Spleen (tissue), 11 donors: ENCODE results near the gene ADRA2B. TPM values are rescaled to one million over a fixed set of nuclear protein-coding genes. Genes with fewer than 3 reads are reported as not detected.
A peak's percentile ranks its signal among the peaks of the same experiment; 100 is the strongest.

Source experiments
- DNase-seq: peaks from one replicate; pipeline ENCODE4 v3.0.0-alpha.2; 2020
- H3K27ac ChIP-seq, 8 donors: fragments of 200-600 bp; sonication (generic) in 7 of 8; 1 replicate in 4 of 8; 2 replicates in 4 of 8; pipeline versions ENCODE4 v1.5.0 to v1.8.0; 2016 to 2021; ENCODE audit warnings: inconsistent platforms in 4 of 8, mild to moderate bottlenecking in 4 of 8, moderate library complexity in 1 of 8
- H3K27me3 ChIP-seq, 7 donors: fragments of 200-600 bp; sonication (generic) in 6 of 7; replicated peaks in 1 of 7; 1 replicate in 4 of 7; 2 replicates in 3 of 7; pipeline versions ENCODE4 v1.5.0 to v1.8.0; 2016 to 2021; ENCODE audit warnings: inconsistent platforms in 3 of 7, mild to moderate bottlenecking in 1 of 7
- H3K36me3 ChIP-seq, 6 donors: fragments of 200-600 bp; sonication (generic) in 5 of 6; 1 replicate in 4 of 6; 2 replicates in 2 of 6; pipeline versions ENCODE4 v1.5.0 to v1.8.0; 2016 to 2021; ENCODE audit warnings: inconsistent platforms in 2 of 6
- H3K4me1 ChIP-seq, 6 donors: fragments of 200-600 bp; sonication (generic) in 5 of 6; 1 replicate in 3 of 6; 2 replicates in 3 of 6; pipeline versions ENCODE4 v1.5.0 to v1.8.0; 2016 to 2021; ENCODE audit warnings: inconsistent platforms in 3 of 6
- H3K4me3 ChIP-seq, 8 donors: fragments of 200-600 bp; sonication (generic) in 7 of 8; 1 replicate in 4 of 8; 2 replicates in 4 of 8; pipeline versions ENCODE4 v1.5.0 to v1.8.0; 2016 to 2021; ENCODE audit warnings: inconsistent platforms in 4 of 8, mild to moderate bottlenecking in 4 of 8, moderate library complexity in 2 of 8
- H3K9me3 ChIP-seq, 8 donors: fragments of 200-600 bp; sonication (generic) in 7 of 8; 1 replicate in 4 of 8; 2 replicates in 4 of 8; pipeline versions ENCODE4 v1.5.0 to v1.8.0; 2016 to 2021; ENCODE audit warnings: inconsistent platforms in 4 of 8
- POLR2A ChIP-seq, 3 donors: fragments of 450-650 bp; IDR thresholded peaks; one replicate each; pipeline ENCODE4 v1.5.1; 2017; ENCODE audit warnings: antibody characterized with exemption in 3 of 3, mild to moderate bottlenecking in 1 of 3
- POLR2AphosphoS5 ChIP-seq, 3 donors: sonication (generic); formaldehyde crosslinking; IDR thresholded peaks; one replicate each; pipeline ENCODE4 v1.5.1; 2017; ENCODE audit warnings: antibody characterized with exemption in 3 of 3
- WGBS, 5 donors: extraction: QIAGEN DNeasy Blood & Tissue Kit in 3 of 5; methylation state at CpG; one replicate each; pipeline versions ENCODE4 v1.1.5 to v1.1.7; 2013 to 2018; 5-methylcytosine and 5-hydroxymethylcytosine counted together
- intact Hi-C: fragments of 100-400 bp; cut with DNase I; formaldehyde crosslinking; loops from one replicate; pipeline ENCODE4 v1.15.0; 2023; ENCODE audit warnings: low total_unique reads
- polyA plus RNA-seq, 3 donors: library from polyadenylated mRNA; stranded (reverse); fragments of 200-250 nt; gene quantifications; one replicate each; pipeline ENCODE4 v1.2.1, GENCODE V29; 2013
- total RNA-seq, 7 donors: library from RNA; depleted of rRNA in 3 of 7; stranded (reverse); fragments of >200 nt in 3 of 7; fragmentation: NEBNext Ultra II Directional in 4 of 7; extraction: Animal tissue kit (Norgen Biotek cat#: 25700) in 4 of 7; gene quantifications; one replicate each; pipeline versions ENCODE4 v1.1.0 to v1.2.1, GENCODE V29; 2016 to 2021
- TF ChIP-seq, protein P1 (sequence below), 11 experiments: fragments of 200-600 bp in 7 of 11; fragments of 450-650 bp in 4 of 11; sonication (generic) in 4 of 11; IDR thresholded peaks in 8 of 11; conservative IDR thresholded peaks in 3 of 11; 1 replicate in 7 of 11; 2 replicates in 4 of 11; pipeline versions ENCODE4 v1.4.0 to v1.8.0; 2016 to 2021; ENCODE audit warnings: antibody characterized with exemption in 11 of 11, inconsistent platforms in 4 of 11, mild to moderate bottlenecking in 1 of 11
- donor health status: healthy with polysubstance abuse.
- donor health status: DM: no; HTN: no; CAD: no; lungs with moderate emphysema.
- donor health status: DM: no; HTN: no; CAD: no.
- donor health status: Bipolar disorder and iron deficiency.
- donor health status: healthy.
- donor health status: DM: no; HTN: no; CAD: no.
- donor health status: DM: yes; HTN: yes; CAD: no.

Gene ADRA2B
- total and polyA plus RNA-seq, 10 donors, result 1.8 to 14.2 (median 5.2) TPM

DNA sequence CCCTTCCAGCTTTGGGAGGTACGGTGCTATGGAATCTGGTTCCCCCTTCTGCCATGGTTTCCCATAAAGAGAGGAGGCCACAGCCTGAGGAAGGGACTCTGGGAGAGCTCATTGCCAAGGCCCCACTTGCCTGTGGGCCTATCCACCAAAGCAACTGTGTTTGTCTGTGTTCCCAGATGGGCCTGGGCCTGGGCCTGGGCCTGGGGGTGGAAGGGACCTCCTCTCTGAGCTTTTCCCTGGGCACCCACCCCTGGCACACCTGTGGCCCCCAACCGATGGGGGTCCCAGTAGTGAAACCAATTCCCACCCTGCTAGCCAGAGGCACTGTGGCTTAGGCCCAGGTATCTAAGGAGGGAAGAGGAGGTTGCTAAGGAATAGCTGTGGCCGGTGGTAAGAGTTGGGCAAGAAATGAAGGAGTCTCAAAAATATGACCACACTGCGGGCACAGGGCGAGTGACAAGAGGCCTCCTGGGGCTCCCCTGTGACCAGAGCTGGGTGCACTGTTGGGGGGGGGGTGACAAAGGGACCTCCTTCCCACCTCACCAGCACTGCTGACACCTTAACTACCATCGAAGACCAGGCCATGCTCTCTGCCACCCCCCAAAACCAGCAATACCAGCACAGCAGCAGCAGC is 33.8 kb upstream of the ADRA2B start:
- 75 to 92% (median 85%) methylated on average over 6 of the region's 6 CpGs for WGBS, 5 donors
- no peak for TF ChIP-seq POLR2AphosphoS5 (IDR thresholded peaks at IDR 0.05)
- TF ChIP-seq, protein P1, sequence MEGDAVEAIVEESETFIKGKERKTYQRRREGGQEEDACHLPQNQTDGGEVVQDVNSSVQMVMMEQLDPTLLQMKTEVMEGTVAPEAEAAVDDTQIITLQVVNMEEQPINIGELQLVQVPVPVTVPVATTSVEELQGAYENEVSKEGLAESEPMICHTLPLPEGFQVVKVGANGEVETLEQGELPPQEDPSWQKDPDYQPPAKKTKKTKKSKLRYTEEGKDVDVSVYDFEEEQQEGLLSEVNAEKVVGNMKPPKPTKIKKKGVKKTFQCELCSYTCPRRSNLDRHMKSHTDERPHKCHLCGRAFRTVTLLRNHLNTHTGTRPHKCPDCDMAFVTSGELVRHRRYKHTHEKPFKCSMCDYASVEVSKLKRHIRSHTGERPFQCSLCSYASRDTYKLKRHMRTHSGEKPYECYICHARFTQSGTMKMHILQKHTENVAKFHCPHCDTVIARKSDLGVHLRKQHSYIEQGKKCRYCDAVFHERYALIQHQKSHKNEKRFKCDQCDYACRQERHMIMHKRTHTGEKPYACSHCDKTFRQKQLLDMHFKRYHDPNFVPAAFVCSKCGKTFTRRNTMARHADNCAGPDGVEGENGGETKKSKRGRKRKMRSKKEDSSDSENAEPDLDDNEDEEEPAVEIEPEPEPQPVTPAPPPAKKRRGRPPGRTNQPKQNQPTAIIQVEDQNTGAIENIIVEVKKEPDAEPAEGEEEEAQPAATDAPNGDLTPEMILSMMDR (IDR thresholded peaks at IDR 0.05 in 8 of 11, conservative IDR thresholded peaks at IDR 0.05 in 3 of 11), result no peak
- TF ChIP-seq POLR2A (IDR thresholded peaks at IDR 0.05), result no peak
- H3K9me3 ChIP-seq, result no peaks in the 10 kb centered on the region
- H3K36me3 ChIP-seq, result no peaks in the 10 kb centered on the region
- peak overlapping the region in 1 of 8 donors; percentile 30 for H3K27ac ChIP-seq
- peaks cover 25 to 69% (median 46%) of the 10 kb centered on the region in 6 donors for H3K4me1 ChIP-seq
- peak; percentile 75 for DNase-seq
- no peaks in the 10 kb centered on the region for H3K27me3 ChIP-seq
- H3K4me3 ChIP-seq, result no peak overlapping the region
- intact Hi-C loops, result no loop called here

DNA sequence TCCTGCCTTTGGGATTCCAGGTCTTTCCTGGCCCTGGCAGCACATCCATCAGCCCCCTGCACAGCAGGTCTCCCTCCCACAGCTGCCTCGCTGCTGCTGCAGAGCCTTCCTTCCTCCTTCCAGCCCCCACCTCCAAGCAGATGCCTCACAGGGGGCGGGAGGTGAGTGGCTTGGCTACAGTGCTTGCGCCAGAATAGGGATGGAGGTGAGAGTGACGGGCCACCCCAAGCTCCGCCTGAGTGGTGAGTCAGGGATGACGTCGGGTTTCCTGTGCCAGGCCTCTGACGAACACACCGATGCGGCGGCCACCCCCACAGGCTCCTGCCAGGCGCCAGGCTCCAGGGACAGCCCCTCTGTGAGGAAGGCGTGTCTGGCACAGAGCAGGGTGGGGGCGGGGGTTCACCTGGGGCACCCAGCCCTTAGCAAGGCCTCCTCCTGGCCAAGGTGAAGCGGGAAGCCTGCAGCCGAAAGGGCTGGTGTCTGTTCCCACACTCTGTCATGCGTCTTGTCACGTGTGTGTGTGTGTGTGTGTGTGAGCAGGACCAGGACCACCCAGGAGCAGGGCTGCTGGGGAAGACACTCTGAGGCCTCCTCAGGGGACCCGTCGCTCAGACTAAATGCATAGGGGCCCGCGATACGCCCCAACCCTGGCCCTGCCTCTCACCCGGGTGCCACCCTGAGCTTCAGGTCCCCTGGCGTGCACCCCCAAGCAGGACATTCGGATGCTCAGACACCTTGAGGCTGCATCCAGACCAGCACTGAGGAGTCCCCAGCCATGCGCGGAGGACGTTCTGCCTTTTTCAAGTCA is 32.2 kb upstream of the ADRA2B start:
- intact Hi-C loops, result no loop called here
- peaks cover 0 to 8% (median 0%) of the 10 kb centered on the region in 6 donors for H3K36me3 ChIP-seq
- H3K27me3 ChIP-seq, result no peaks in the 10 kb centered on the region
- peak; percentile 97 for DNase-seq
- H3K4me3 ChIP-seq, result peak overlapping the region in 1 of 8 donors; percentile 52
- H3K9me3 ChIP-seq, result no peaks in the 10 kb centered on the region
- H3K27ac ChIP-seq, result peak overlapping the region; percentile 59 to 95 (median 86)
- TF ChIP-seq POLR2A (IDR thresholded peaks at IDR 0.05) (peak in 1 of 3 donors; percentile 55), POLR2AphosphoS5 (IDR thresholded peaks at IDR 0.05) (peak; percentile 90 to 98 (median 92))
- TF ChIP-seq, protein P1 (IDR thresholded peaks at IDR 0.05 in 8 of 11, conservative IDR thresholded peaks at IDR 0.05 in 3 of 11), result no peak
- WGBS, 5 donors, result 38 to 58% (median 44%) methylated on average over 9 to 29 of the region's 29 CpGs
- peaks cover 27 to 82% (median 59%) of the 10 kb centered on the region in 6 donors for H3K4me1 ChIP-seq

GRCh38 chr2:96147593-96148201 is 31.3 kb upstream of the ADRA2B start:
- H3K9me3 ChIP-seq, result no peaks in the 10 kb centered on the region
- 65 to 84% (median 74%) methylated on average over 9 of the region's 9 CpGs for WGBS, 5 donors
- peak overlapping the region in 1 of 8 donors; percentile 52 for H3K4me3 ChIP-seq
- peaks cover 0 to 17% (median 0%) of the 10 kb centered on the region in 6 donors for H3K36me3 ChIP-seq
- H3K27ac ChIP-seq, result peak overlapping the region; percentile 74 to 95 (median 86)
- peak; percentile 80 for DNase-seq
- H3K27me3 ChIP-seq, result no peaks in the 10 kb centered on the region
- intact Hi-C loops, result no loop called here
- peaks cover 27 to 86% (median 66%) of the 10 kb centered on the region in 6 donors for H3K4me1 ChIP-seq
- no peak for TF ChIP-seq POLR2AphosphoS5 (IDR thresholded peaks at IDR 0.05)
- TF ChIP-seq POLR2A (IDR thresholded peaks at IDR 0.05), result no peak
- TF ChIP-seq, protein P1 (IDR thresholded peaks at IDR 0.05 in 8 of 11, conservative IDR thresholded peaks at IDR 0.05 in 3 of 11), result no peak
